Esophagus muscularis mucosa (tissue), 4 donors: Measurements from ENCODE around the gene SORCS2. TPM values are rescaled to one million over a fixed set of nuclear protein-coding genes. Genes with fewer than 3 reads are reported as not detected.

Experiments used
- DNase-seq: peaks from one replicate; pipeline ENCODE4 v3.0.0-alpha.2; 2017; ENCODE audit errors: extremely low spot score
- H3K27ac ChIP-seq, 4 donors: fragments of 200-600 bp; sonication (generic); replicated peaks in 1 of 4; 1 replicate in 3 of 4; 2 replicates in 1 of 4; pipeline ENCODE4 v1.5.1; 2016 to 2019; ENCODE audit warnings: mild to moderate bottlenecking in 1 of 4
- H3K27me3 ChIP-seq, 4 donors: fragments of 200-600 bp; sonication (generic); one replicate each; pipeline versions ENCODE4 v1.5.1 to v1.6.0; 2016 to 2019
- H3K36me3 ChIP-seq, 4 donors: fragments of 200-600 bp; sonication (generic); one replicate each; pipeline ENCODE4 v1.5.1; 2016 to 2019
- H3K4me1 ChIP-seq, 4 donors: fragments of 200-600 bp; sonication (generic); one replicate each; pipeline ENCODE4 v1.5.1; 2016 to 2019
- H3K4me3 ChIP-seq, 4 donors: fragments of 200-600 bp; sonication (generic); 1 replicate in 2 of 4; 2 replicates in 2 of 4; pipeline ENCODE4 v1.5.1; 2016 to 2019; ENCODE audit warnings: mild to moderate bottlenecking in 4 of 4, moderate library complexity in 1 of 4
- H3K9me3 ChIP-seq, 4 donors: fragments of 200-600 bp; sonication (generic); 1 replicate in 3 of 4; 2 replicates in 1 of 4; pipeline ENCODE4 v1.5.1; 2016 to 2019
- CTCF ChIP-seq, 3 experiments: fragments of 200-600 bp in 2 of 3; fragments of 450-650 bp in 1 of 3; sonication (generic) in 2 of 3; IDR thresholded peaks; one replicate each; pipeline ENCODE4 v1.5.1; 2017 to 2019; ENCODE audit warnings: antibody characterized with exemption in 3 of 3, mild to moderate bottlenecking in 2 of 3, moderate library complexity in 1 of 3
- EP300 ChIP-seq: sonication (generic); formaldehyde crosslinking; IDR thresholded peaks from one replicate; pipeline ENCODE4 v1.6.1; 2017; ENCODE audit warnings: antibody characterized with exemption
- POLR2A ChIP-seq: fragments of 450-650 bp; IDR thresholded peaks from one replicate; pipeline ENCODE4 v1.6.1; 2017; ENCODE audit warnings: antibody characterized with exemption, moderate library complexity, mild to moderate bottlenecking, low read depth
- POLR2AphosphoS5 ChIP-seq, 2 donors: sonication (generic); formaldehyde crosslinking; IDR thresholded peaks; one replicate each; pipeline ENCODE4 v1.6.1; 2017; ENCODE audit warnings: antibody characterized with exemption in 2 of 2
- WGBS: methylation state at CpG from one replicate; pipeline ENCODE4 v1.1.5; 2018; 5-methylcytosine and 5-hydroxymethylcytosine counted together
- intact Hi-C: fragments of 100-400 bp; cut with DNase I; formaldehyde crosslinking; loops from one replicate; pipeline ENCODE4 v1.15.1; 2023
- total RNA-seq, 4 donors: library from RNA; depleted of rRNA; stranded (reverse); fragments of >200 nt; gene quantifications; one replicate each; pipeline versions ENCODE4 v1.1.0 to v1.2.1, GENCODE V29; 2016

The SORCS2 gene
- total RNA-seq, 4 donors from 2014 or later: 3.3 to 10.1 (median 4.3) TPM

GRCh38 chr4:7476820-7477219 lies 284.5 kb downstream of the SORCS2 start:
- Histone ChIP-seq H3K27ac (no peak overlapping the region), H3K4me1 (no peaks in the 10 kb centered on the region), H3K4me3 (no peak overlapping the region), H3K27me3 (no peaks in the 10 kb centered on the region), H3K36me3 (no peaks in the 10 kb centered on the region), H3K9me3 (no peaks in the 10 kb centered on the region)
- DNase-seq: no peak
- TF ChIP-seq POLR2A (no peak), POLR2AphosphoS5 (IDR thresholded peaks at IDR 0.05) (no peak), CTCF (IDR thresholded peaks at IDR 0.05) (no peak), EP300 (no peak)
- 89% methylated on average over 2 of the region's 6 CpGs for WGBS
- intact Hi-C loops: no loop called here

GRCh38 chr4:7477695-7478094 lies 285.4 kb downstream of the SORCS2 start:
- intact Hi-C loops: no loop called here
- H3K4me3 ChIP-seq: no peak overlapping the region
- 94% methylated on average over 4 of the region's 7 CpGs for WGBS
- no peaks in the 10 kb centered on the region for H3K9me3 ChIP-seq
- H3K27me3 ChIP-seq: no peaks in the 10 kb centered on the region
- no peak for TF ChIP-seq POLR2AphosphoS5 (IDR thresholded peaks at IDR 0.05)
- no peak for TF ChIP-seq POLR2A
- no peak for TF ChIP-seq EP300
- no peak for TF ChIP-seq CTCF (IDR thresholded peaks at IDR 0.05)
- no peaks in the 10 kb centered on the region for H3K4me1 ChIP-seq
- no peaks in the 10 kb centered on the region for H3K36me3 ChIP-seq
- no peak for DNase-seq
- no peak overlapping the region for H3K27ac ChIP-seq

- H3K27ac ChIP-seq: no peak overlapping the region
- no peak for DNase-seq
- H3K9me3 ChIP-seq: no peaks in the 10 kb centered on the region
- H3K27me3 ChIP-seq: no peaks in the 10 kb centered on the region
- TF ChIP-seq EP300: no peak
- TF ChIP-seq CTCF (IDR thresholded peaks at IDR 0.05): no peak
- H3K36me3 ChIP-seq: no peaks in the 10 kb centered on the region
- no peak overlapping the region for H3K4me3 ChIP-seq
- WGBS: 83% methylated on average over 11 of the region's 11 CpGs
- H3K4me1 ChIP-seq: no peaks in the 10 kb centered on the region
- intact Hi-C loops: no loop called here
Observed at GRCh38 chr4:7478665-7479064, 286.3 kb downstream of the SORCS2 start.

- H3K4me1 ChIP-seq: no peaks in the 10 kb centered on the region
- H3K36me3 ChIP-seq: no peaks in the 10 kb centered on the region
- no peak for DNase-seq
- 95% methylated on average over 7 of the region's 16 CpGs for WGBS
- H3K9me3 ChIP-seq: no peaks in the 10 kb centered on the region
- H3K4me3 ChIP-seq: no peak overlapping the region
- intact Hi-C loops: no loop called here
- no peaks in the 10 kb centered on the region for H3K27me3 ChIP-seq
- H3K27ac ChIP-seq: no peak overlapping the region
- no peak for TF ChIP-seq EP300
- TF ChIP-seq CTCF (IDR thresholded peaks at IDR 0.05): no peak
- TF ChIP-seq POLR2AphosphoS5 (IDR thresholded peaks at IDR 0.05): no peak
- no peak for TF ChIP-seq POLR2A
Observed at GRCh38 chr4:7480423-7480822, 288.1 kb downstream of the SORCS2 start.

GRCh38 chr4:7481227-7481626 lies 288.9 kb downstream of the SORCS2 start:
- H3K27ac ChIP-seq: no peak overlapping the region
- no peak for DNase-seq
- no peak overlapping the region for H3K4me3 ChIP-seq
- TF ChIP-seq POLR2A (no peak), CTCF (IDR thresholded peaks at IDR 0.05) (no peak), EP300 (no peak), POLR2AphosphoS5 (IDR thresholded peaks at IDR 0.05) (no peak)
- WGBS: 77% methylated on average over 13 of the region's 14 CpGs
- no peaks in the 10 kb centered on the region for H3K9me3 ChIP-seq
- H3K27me3 ChIP-seq: no peaks in the 10 kb centered on the region
- intact Hi-C loops: no loop called here
- no peaks in the 10 kb centered on the region for H3K4me1 ChIP-seq
- H3K36me3 ChIP-seq: no peaks in the 10 kb centered on the region
